Measurements from ENCODE around the gene COL25A1.

Gene COL25A1

GRCh38 chr4:109119852-109120251, 182.6 kb downstream of the COL25A1 start:
- TF ChIP-seq EZH2phosphoT487 (IDR thresholded peaks at IDR 0.05; ENCODE audit: low read depth): no peak
- TF ChIP-seq, protein P1, sequence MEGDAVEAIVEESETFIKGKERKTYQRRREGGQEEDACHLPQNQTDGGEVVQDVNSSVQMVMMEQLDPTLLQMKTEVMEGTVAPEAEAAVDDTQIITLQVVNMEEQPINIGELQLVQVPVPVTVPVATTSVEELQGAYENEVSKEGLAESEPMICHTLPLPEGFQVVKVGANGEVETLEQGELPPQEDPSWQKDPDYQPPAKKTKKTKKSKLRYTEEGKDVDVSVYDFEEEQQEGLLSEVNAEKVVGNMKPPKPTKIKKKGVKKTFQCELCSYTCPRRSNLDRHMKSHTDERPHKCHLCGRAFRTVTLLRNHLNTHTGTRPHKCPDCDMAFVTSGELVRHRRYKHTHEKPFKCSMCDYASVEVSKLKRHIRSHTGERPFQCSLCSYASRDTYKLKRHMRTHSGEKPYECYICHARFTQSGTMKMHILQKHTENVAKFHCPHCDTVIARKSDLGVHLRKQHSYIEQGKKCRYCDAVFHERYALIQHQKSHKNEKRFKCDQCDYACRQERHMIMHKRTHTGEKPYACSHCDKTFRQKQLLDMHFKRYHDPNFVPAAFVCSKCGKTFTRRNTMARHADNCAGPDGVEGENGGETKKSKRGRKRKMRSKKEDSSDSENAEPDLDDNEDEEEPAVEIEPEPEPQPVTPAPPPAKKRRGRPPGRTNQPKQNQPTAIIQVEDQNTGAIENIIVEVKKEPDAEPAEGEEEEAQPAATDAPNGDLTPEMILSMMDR (IDR thresholded peaks at IDR 0.05; ENCODE audit: low read depth, low read length): no peak

DNA sequence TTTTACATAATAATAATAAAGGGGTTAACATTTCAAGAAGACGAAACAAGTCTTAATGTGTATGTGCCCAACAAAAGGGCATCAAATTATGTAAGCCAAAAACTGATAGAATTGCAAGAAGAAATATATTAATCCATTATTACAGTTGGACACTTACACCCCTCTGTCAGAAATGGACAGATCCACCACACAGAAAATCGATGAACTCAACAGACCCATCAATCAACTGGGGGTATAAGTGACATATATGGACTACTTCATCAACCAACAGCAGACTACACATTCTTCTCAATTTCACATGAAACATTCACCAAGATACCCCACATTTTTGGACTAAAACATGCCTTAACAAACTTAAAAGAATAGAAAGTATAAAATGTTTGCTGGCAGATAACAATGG, 183.8 kb downstream of the COL25A1 start:
- no peak overlapping the region for H3K27ac ChIP-seq (ENCODE audit: low read length)
- H3K4me2 ChIP-seq (ENCODE audit: low read length): no peak overlapping the region
- peaks cover 22% of the 10 kb centered on the region for H3K4me1 ChIP-seq (ENCODE audit: low read length)
- no peaks in the 10 kb centered on the region for H3K9me3 ChIP-seq (ENCODE audit: insufficient read depth, low read length)
- H3K36me3 ChIP-seq (replicated peaks; ENCODE audit: low read depth, low read length): no peaks in the 10 kb centered on the region
- H4K20me1 ChIP-seq (ENCODE audit: insufficient read depth, low read length): no peaks in the 10 kb centered on the region
- no peak overlapping the region for H2AFZ ChIP-seq (ENCODE audit: low read depth, low read length)
- H3K79me2 ChIP-seq (ENCODE audit: low read length): no peaks in the 10 kb centered on the region
- no peak for TF ChIP-seq EZH2phosphoT487 (IDR thresholded peaks at IDR 0.05; ENCODE audit: low read depth)
- TF ChIP-seq, protein P1 (IDR thresholded peaks at IDR 0.05; ENCODE audit: low read depth, low read length): no peak
- H3K27me3 ChIP-seq (ENCODE audit: low read depth, low read length): no peaks in the 10 kb centered on the region
- no peak overlapping the region for H3K4me3 ChIP-seq (ENCODE audit: low read length)
- H3K9ac ChIP-seq (ENCODE audit: low read length): no peak overlapping the region

More at GRCh38 chr4:109119852-109120251, 182.6 kb downstream of the COL25A1 start:
- Histone ChIP-seq H3K4me2 (ENCODE audit: low read length) (no peak overlapping the region), H4K20me1 (ENCODE audit: insufficient read depth, low read length) (no peaks in the 10 kb centered on the region), H3K9me3 (ENCODE audit: insufficient read depth, low read length) (no peaks in the 10 kb centered on the region), H3K27ac (ENCODE audit: low read length) (no peak overlapping the region), H3K27me3 (ENCODE audit: low read depth, low read length) (no peaks in the 10 kb centered on the region), H3K9ac (ENCODE audit: low read length) (no peak overlapping the region), H3K4me1 (ENCODE audit: low read length) (peaks cover 22% of the 10 kb centered on the region), H3K4me3 (ENCODE audit: low read length) (no peak overlapping the region), H2AFZ (ENCODE audit: low read depth, low read length) (no peak overlapping the region), H3K36me3 (replicated peaks; ENCODE audit: low read depth, low read length) (no peaks in the 10 kb centered on the region), H3K79me2 (ENCODE audit: low read length) (no peaks in the 10 kb centered on the region)

DNA sequence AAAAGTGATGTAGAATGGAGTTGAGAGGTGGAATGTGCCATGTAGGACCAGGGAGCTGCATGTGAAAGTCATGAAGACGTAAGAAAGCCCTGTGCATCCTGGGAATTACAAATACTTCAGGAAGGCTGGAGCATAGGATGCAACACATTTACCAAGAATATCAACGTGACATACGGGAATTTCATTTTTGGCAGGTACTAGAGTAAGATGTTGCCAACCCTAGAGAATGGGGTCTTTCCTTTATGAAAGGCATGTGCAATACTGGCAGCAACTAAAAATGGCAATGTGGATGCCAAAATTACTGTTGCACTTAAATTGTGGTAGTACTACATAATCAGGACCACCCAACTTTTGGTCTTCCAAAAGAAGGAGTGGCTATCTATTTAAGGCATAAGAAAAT, 188.0 kb downstream of the COL25A1 start:
- Histone ChIP-seq H3K9me3 (ENCODE audit: insufficient read depth, low read length) (no peaks in the 10 kb centered on the region), H3K79me2 (ENCODE audit: low read length) (no peaks in the 10 kb centered on the region), H3K4me1 (ENCODE audit: low read length) (peaks cover 22% of the 10 kb centered on the region), H4K20me1 (ENCODE audit: insufficient read depth, low read length) (no peaks in the 10 kb centered on the region), H3K9ac (ENCODE audit: low read length) (no peak overlapping the region), H3K27me3 (ENCODE audit: low read depth, low read length) (no peaks in the 10 kb centered on the region), H3K36me3 (replicated peaks; ENCODE audit: low read depth, low read length) (no peaks in the 10 kb centered on the region), H3K27ac (ENCODE audit: low read length) (no peak overlapping the region), H2AFZ (ENCODE audit: low read depth, low read length) (no peak overlapping the region), H3K4me3 (ENCODE audit: low read length) (no peak overlapping the region), H3K4me2 (ENCODE audit: low read length) (no peak overlapping the region)
- TF ChIP-seq EZH2phosphoT487 (IDR thresholded peaks at IDR 0.05; ENCODE audit: low read depth): no peak
- TF ChIP-seq, protein P1 (IDR thresholded peaks at IDR 0.05; ENCODE audit: low read depth, low read length): no peak

GRCh38 chr4:109113521-109113920, 188.9 kb downstream of the COL25A1 start:
- no peaks in the 10 kb centered on the region for H4K20me1 ChIP-seq (ENCODE audit: insufficient read depth, low read length)
- TF ChIP-seq, protein P1 (IDR thresholded peaks at IDR 0.05; ENCODE audit: low read depth, low read length): no peak
- TF ChIP-seq EZH2phosphoT487 (IDR thresholded peaks at IDR 0.05; ENCODE audit: low read depth): no peak
- no peak overlapping the region for H3K4me3 ChIP-seq (ENCODE audit: low read length)
- no peak overlapping the region for H3K4me2 ChIP-seq (ENCODE audit: low read length)
- H3K36me3 ChIP-seq (replicated peaks; ENCODE audit: low read depth, low read length): no peaks in the 10 kb centered on the region
- H3K27me3 ChIP-seq (ENCODE audit: low read depth, low read length): no peaks in the 10 kb centered on the region
- no peaks in the 10 kb centered on the region for H3K79me2 ChIP-seq (ENCODE audit: low read length)
- no peak overlapping the region for H3K27ac ChIP-seq (ENCODE audit: low read length)
- peaks cover 22% of the 10 kb centered on the region for H3K4me1 ChIP-seq (ENCODE audit: low read length)
- no peak overlapping the region for H2AFZ ChIP-seq (ENCODE audit: low read depth, low read length)
- H3K9ac ChIP-seq (ENCODE audit: low read length): no peak overlapping the region
- no peaks in the 10 kb centered on the region for H3K9me3 ChIP-seq (ENCODE audit: insufficient read depth, low read length)
